ENCODE results near the gene NFKBIE.

- TF ChIP-seq CTCF (IDR thresholded peaks at IDR 0.05): no peak
- TF ChIP-seq EZH2 (IDR thresholded peaks at IDR 0.05; ENCODE audit: borderline replicate concordance, insufficient read depth, low read depth, low read length, poor library complexity, severe bottlenecking): no peak
Measured at GRCh38 chr6:44307217-44307616, 41.9 kb upstream of the NFKBIE start.
